Measurements from ENCODE around the gene FLOT2. TPM values are rescaled to one million over a fixed set of nuclear protein-coding genes. Genes with fewer than 3 reads are reported as not detected.
A peak's percentile ranks its signal among the peaks of the same experiment; 100 is the strongest.

Gene FLOT2
- total RNA-seq, 1 donor from 2014 or later: 84.0 TPM

- Histone ChIP-seq H3K4me2 (no peak overlapping the region), H2AFZ (replicated peaks) (no peak overlapping the region), H3K9me3 (ENCODE audit: low read depth) (no peaks in the 10 kb centered on the region), H3K36me3 (peaks cover 6% of the 10 kb centered on the region), H3K4me3 (no peak overlapping the region), H3K4me1 (no peaks in the 10 kb centered on the region), H3K27me3 (no peaks in the 10 kb centered on the region), H3K79me2 (ENCODE audit: low read depth) (no peaks in the 10 kb centered on the region), H3F3A (ENCODE audit: low read depth) (peaks cover 38% of the 10 kb centered on the region), H3K9ac (no peak overlapping the region), H3K27ac (no peak overlapping the region), H4K20me1 (ENCODE audit: low read depth) (peaks cover 13% of the 10 kb centered on the region)
- no peak overlapping the region for H3K4me3 Mint-ChIP-seq
- DNase-seq (ENCODE audit: low spot score): no peak
- peaks cover 34% of the 10 kb centered on the region for H3K36me3 Mint-ChIP-seq
- H3K27me3 Mint-ChIP-seq (ENCODE audit: insufficient read depth, low read depth): peaks cover 14% of the 10 kb centered on the region
- no peak overlapping the region for H3K27ac Mint-ChIP-seq
- H3K4me1 Mint-ChIP-seq: no peaks in the 10 kb centered on the region
- H3K9me3 Mint-ChIP-seq: no peaks in the 10 kb centered on the region
- TF ChIP-seq CTCF (IDR thresholded peaks at IDR 0.05) (no peak), EZH2 (IDR thresholded peaks at IDR 0.05) (no peak), EZH2phosphoT487 (IDR thresholded peaks at IDR 0.05) (no peak)
Measured at GRCh38 chr17:28908640-28909167, 11.2 kb upstream of the FLOT2 start.

- Histone ChIP-seq H4K20me1 (ENCODE audit: low read depth) (peaks cover 13% of the 10 kb centered on the region), H3K36me3 (peaks cover 6% of the 10 kb centered on the region), H3K79me2 (ENCODE audit: low read depth) (no peaks in the 10 kb centered on the region), H3F3A (ENCODE audit: low read depth) (peaks cover 41% of the 10 kb centered on the region), H2AFZ (replicated peaks) (no peak overlapping the region), H3K4me1 (no peaks in the 10 kb centered on the region), H3K4me2 (no peak overlapping the region), H3K27ac (no peak overlapping the region), H3K9ac (no peak overlapping the region), H3K27me3 (no peaks in the 10 kb centered on the region), H3K9me3 (ENCODE audit: low read depth) (no peaks in the 10 kb centered on the region), H3K4me3 (no peak overlapping the region)
- DNase-seq (ENCODE audit: low spot score): no peak
- Mint-ChIP-seq H3K4me1 (peaks cover 4% of the 10 kb centered on the region), H3K36me3 (peaks cover 30% of the 10 kb centered on the region), H3K9me3 (no peaks in the 10 kb centered on the region), H3K27me3 (ENCODE audit: insufficient read depth, low read depth) (peaks cover 14% of the 10 kb centered on the region), H3K4me3 (no peak overlapping the region), H3K27ac (peak overlapping the region; percentile 28)
- TF ChIP-seq EZH2 (IDR thresholded peaks at IDR 0.05): no peak
- TF ChIP-seq EZH2phosphoT487 (IDR thresholded peaks at IDR 0.05): no peak
- no peak for TF ChIP-seq CTCF (IDR thresholded peaks at IDR 0.05)
Measured at GRCh38 chr17:28907709-28908475, 10.4 kb upstream of the FLOT2 start.

- H3K27ac Mint-ChIP-seq: no peak overlapping the region
- no peaks in the 10 kb centered on the region for H3K4me1 ChIP-seq
- peaks cover 8% of the 10 kb centered on the region for H3K4me1 Mint-ChIP-seq
- no peak for DNase-seq (ENCODE audit: low spot score)
- peaks cover 48% of the 10 kb centered on the region for H3F3A ChIP-seq (ENCODE audit: low read depth)
- peaks cover 10% of the 10 kb centered on the region for H3K27me3 Mint-ChIP-seq (ENCODE audit: insufficient read depth, low read depth)
- H3K9me3 ChIP-seq (ENCODE audit: low read depth): no peaks in the 10 kb centered on the region
- H2AFZ ChIP-seq (replicated peaks): no peak overlapping the region
- H3K4me3 Mint-ChIP-seq: no peak overlapping the region
- no peak overlapping the region for H3K4me3 ChIP-seq
- no peak overlapping the region for H3K27ac ChIP-seq
- H3K79me2 ChIP-seq (ENCODE audit: low read depth): peaks cover 2% of the 10 kb centered on the region
- H3K9me3 Mint-ChIP-seq: no peaks in the 10 kb centered on the region
- peaks cover 6% of the 10 kb centered on the region for H3K36me3 ChIP-seq
- H3K4me2 ChIP-seq: no peak overlapping the region
- H3K27me3 ChIP-seq: no peaks in the 10 kb centered on the region
- TF ChIP-seq EZH2 (IDR thresholded peaks at IDR 0.05): no peak
- TF ChIP-seq CTCF (IDR thresholded peaks at IDR 0.05): no peak
- TF ChIP-seq EZH2phosphoT487 (IDR thresholded peaks at IDR 0.05): no peak
- peaks cover 28% of the 10 kb centered on the region for H3K36me3 Mint-ChIP-seq
- no peak overlapping the region for H3K9ac ChIP-seq
- peaks cover 10% of the 10 kb centered on the region for H4K20me1 ChIP-seq (ENCODE audit: low read depth)
Measured at GRCh38 chr17:28906706-28907438, 9.3 kb upstream of the FLOT2 start.

Data from neural progenitor cell (in vitro differentiated cells).